Esophagus muscularis mucosa (tissue), 4 donors: Measurements from ENCODE around the gene TMEM79. TPM values are rescaled to one million over a fixed set of nuclear protein-coding genes. Genes with fewer than 3 reads are reported as not detected.

Source experiments
- DNase-seq: peaks from one replicate; pipeline ENCODE4 v3.0.0-alpha.2; 2017; ENCODE audit errors: extremely low spot score
- H3K27ac ChIP-seq, 4 donors: fragments of 200-600 bp; sonication (generic); replicated peaks in 1 of 4; 1 replicate in 3 of 4; 2 replicates in 1 of 4; pipeline ENCODE4 v1.5.1; 2016 to 2019; ENCODE audit warnings: mild to moderate bottlenecking in 1 of 4
- H3K27me3 ChIP-seq, 4 donors: fragments of 200-600 bp; sonication (generic); one replicate each; pipeline versions ENCODE4 v1.5.1 to v1.6.0; 2016 to 2019
- H3K36me3 ChIP-seq, 4 donors: fragments of 200-600 bp; sonication (generic); one replicate each; pipeline ENCODE4 v1.5.1; 2016 to 2019
- H3K4me1 ChIP-seq, 4 donors: fragments of 200-600 bp; sonication (generic); one replicate each; pipeline ENCODE4 v1.5.1; 2016 to 2019
- H3K4me3 ChIP-seq, 4 donors: fragments of 200-600 bp; sonication (generic); 1 replicate in 2 of 4; 2 replicates in 2 of 4; pipeline ENCODE4 v1.5.1; 2016 to 2019; ENCODE audit warnings: mild to moderate bottlenecking in 4 of 4, moderate library complexity in 1 of 4
- H3K9me3 ChIP-seq, 4 donors: fragments of 200-600 bp; sonication (generic); 1 replicate in 3 of 4; 2 replicates in 1 of 4; pipeline ENCODE4 v1.5.1; 2016 to 2019
- CTCF ChIP-seq, 3 experiments: fragments of 200-600 bp in 2 of 3; fragments of 450-650 bp in 1 of 3; sonication (generic) in 2 of 3; IDR thresholded peaks; one replicate each; pipeline ENCODE4 v1.5.1; 2017 to 2019; ENCODE audit warnings: antibody characterized with exemption in 3 of 3, mild to moderate bottlenecking in 2 of 3, moderate library complexity in 1 of 3
- EP300 ChIP-seq: sonication (generic); formaldehyde crosslinking; IDR thresholded peaks from one replicate; pipeline ENCODE4 v1.6.1; 2017; ENCODE audit warnings: antibody characterized with exemption
- POLR2A ChIP-seq: fragments of 450-650 bp; IDR thresholded peaks from one replicate; pipeline ENCODE4 v1.6.1; 2017; ENCODE audit warnings: antibody characterized with exemption, moderate library complexity, mild to moderate bottlenecking, low read depth
- POLR2AphosphoS5 ChIP-seq, 2 donors: sonication (generic); formaldehyde crosslinking; IDR thresholded peaks; one replicate each; pipeline ENCODE4 v1.6.1; 2017; ENCODE audit warnings: antibody characterized with exemption in 2 of 2
- WGBS: methylation state at CpG from one replicate; pipeline ENCODE4 v1.1.5; 2018; 5-methylcytosine and 5-hydroxymethylcytosine counted together
- intact Hi-C: fragments of 100-400 bp; cut with DNase I; formaldehyde crosslinking; loops from one replicate; pipeline ENCODE4 v1.15.1; 2023
- total RNA-seq, 4 donors: library from RNA; depleted of rRNA; stranded (reverse); fragments of >200 nt; gene quantifications; one replicate each; pipeline versions ENCODE4 v1.1.0 to v1.2.1, GENCODE V29; 2016

Gene TMEM79
- total RNA-seq, 4 donors from 2014 or later: 0.99 to 3.2 (median 1.9) TPM

GRCh38 chr1:156283521-156283920 lies 604 bp upstream of the TMEM79 start:
- no peak for TF ChIP-seq EP300
- no peak for TF ChIP-seq CTCF (IDR thresholded peaks at IDR 0.05)
- no peak for TF ChIP-seq POLR2A
- TF ChIP-seq POLR2AphosphoS5 (IDR thresholded peaks at IDR 0.05): no peak
- Histone ChIP-seq H3K27ac (peak overlapping the region in 3 of 4 donors; percentile 88 to 93 (median 90)), H3K36me3 (peaks cover 2 to 32% (median 12%) of the 10 kb centered on the region in 4 donors), H3K4me1 (peaks cover 26 to 39% (median 34%) of the 10 kb centered on the region in 4 donors), H3K9me3 (no peaks in the 10 kb centered on the region), H3K4me3 (peak overlapping the region; percentile 85 to 95 (median 93)), H3K27me3 (no peaks in the 10 kb centered on the region)
- DNase-seq: no peak
- WGBS: 100% methylated on average over 1 of the region's 1 CpG
- intact Hi-C loops: no loop called here

DNA sequence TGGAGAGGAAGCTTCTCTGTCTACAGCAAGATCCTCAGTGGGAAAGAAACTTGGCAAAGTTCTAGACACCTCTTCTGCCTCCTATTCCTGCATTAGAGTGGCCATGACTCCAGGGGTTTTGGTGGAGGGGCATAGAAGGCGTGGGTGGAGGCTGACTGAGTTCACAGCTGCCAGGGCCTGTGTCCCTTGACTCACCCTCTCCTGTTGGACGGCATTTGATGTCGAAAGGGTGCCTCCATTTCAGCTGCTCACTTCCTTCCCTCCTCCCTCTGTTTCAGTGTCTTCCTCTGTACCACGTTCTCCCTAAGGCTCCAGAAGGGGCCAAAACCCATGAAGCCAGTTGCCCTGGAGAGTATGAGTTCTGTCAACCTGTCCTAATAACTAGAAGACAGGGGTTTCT lies 632 bp downstream of the TMEM79 start:
- intact Hi-C loops: no loop called here
- H3K27me3 ChIP-seq: no peaks in the 10 kb centered on the region
- H3K27ac ChIP-seq: no peak overlapping the region
- TF ChIP-seq EP300 (no peak), POLR2A (no peak), CTCF (IDR thresholded peaks at IDR 0.05) (no peak), POLR2AphosphoS5 (IDR thresholded peaks at IDR 0.05) (no peak)
- H3K36me3 ChIP-seq: peaks cover 0 to 35% (median 9%) of the 10 kb centered on the region in 4 donors
- DNase-seq: no peak
- 87% methylated on average over 4 of the region's 4 CpGs for WGBS
- H3K4me1 ChIP-seq: peaks cover 26 to 39% (median 34%) of the 10 kb centered on the region in 4 donors
- H3K4me3 ChIP-seq: no peak overlapping the region
- H3K9me3 ChIP-seq: no peaks in the 10 kb centered on the region

GRCh38 chr1:156285437-156285836 lies 1.3 kb downstream of the TMEM79 start:
- H3K9me3 ChIP-seq: no peaks in the 10 kb centered on the region
- H3K27ac ChIP-seq: no peak overlapping the region
- peaks cover 25 to 38% (median 30%) of the 10 kb centered on the region in 4 donors for H3K4me1 ChIP-seq
- TF ChIP-seq CTCF (IDR thresholded peaks at IDR 0.05): no peak
- TF ChIP-seq POLR2A: no peak
- no peak for TF ChIP-seq POLR2AphosphoS5 (IDR thresholded peaks at IDR 0.05)
- no peak for TF ChIP-seq EP300
- no peaks in the 10 kb centered on the region for H3K27me3 ChIP-seq
- intact Hi-C loops: no loop called here
- H3K4me3 ChIP-seq: no peak overlapping the region
- H3K36me3 ChIP-seq: peaks cover 0 to 31% (median 8%) of the 10 kb centered on the region in 4 donors
- no peak for DNase-seq
- WGBS: 93% methylated on average over 10 of the region's 21 CpGs

- no peaks in the 10 kb centered on the region for H3K27me3 ChIP-seq
- intact Hi-C loops: no loop called here
These were observed 1.9 kb downstream of the TMEM79 start for GRCh38 chr1:156286061-156286460.

More at GRCh38 chr1:156286061-156286460, 1.9 kb downstream of the TMEM79 start:
- TF ChIP-seq EP300 (no peak), POLR2A (no peak), POLR2AphosphoS5 (IDR thresholded peaks at IDR 0.05) (no peak), CTCF (IDR thresholded peaks at IDR 0.05) (no peak)
- no peak overlapping the region for H3K4me3 ChIP-seq
- H3K4me1 ChIP-seq: peaks cover 18 to 38% (median 31%) of the 10 kb centered on the region in 4 donors
- no peak for DNase-seq
- no peaks in the 10 kb centered on the region for H3K9me3 ChIP-seq
- peaks cover 0 to 31% (median 8%) of the 10 kb centered on the region in 4 donors for H3K36me3 ChIP-seq
- 86% methylated on average over 8 of the region's 8 CpGs for WGBS
- no peak overlapping the region for H3K27ac ChIP-seq
